Transverse colon (tissue), 4 donors: Measurements from ENCODE around the gene TFE3. TPM values are rescaled to one million over a fixed set of nuclear protein-coding genes. Genes with fewer than 3 reads are reported as not detected.

Source experiments
- DNase-seq: peaks from one replicate; pipeline ENCODE4 v3.0.0-alpha.2; 2019
- H3K27ac ChIP-seq, 4 donors: fragments of 200-600 bp; sonication (generic); 2 replicates each; pipeline ENCODE4 v1.5.1; 2016 to 2018; ENCODE audit warnings: inconsistent platforms in 4 of 4
- H3K27me3 ChIP-seq: fragments of 200-600 bp; sonication (generic); 2 replicates; pipeline ENCODE4 v1.5.1; 2017; ENCODE audit warnings: inconsistent platforms
- H3K36me3 ChIP-seq, 4 donors: fragments of 200-600 bp; sonication (generic); 2 replicates each; pipeline ENCODE4 v1.5.1; 2017 to 2019; ENCODE audit warnings: inconsistent platforms in 4 of 4
- H3K4me1 ChIP-seq, 4 donors: fragments of 200-600 bp; sonication (generic); 2 replicates each; pipeline ENCODE4 v1.5.1; 2017 to 2020; ENCODE audit warnings: inconsistent platforms in 4 of 4
- H3K4me3 ChIP-seq, 4 donors: fragments of 200-600 bp; sonication (generic); 1 replicate in 1 of 4; 2 replicates in 3 of 4; pipeline versions ENCODE4 v1.5.1 to v1.6.1; 2017 to 2019; ENCODE audit warnings: inconsistent platforms in 4 of 4
- H3K9me3 ChIP-seq, 2 donors: fragments of 200-600 bp; sonication (generic); 2 replicates each; pipeline ENCODE4 v1.5.1; 2017 to 2019; ENCODE audit warnings: inconsistent platforms in 2 of 2
- EP300 ChIP-seq: sonication (generic); formaldehyde crosslinking; IDR thresholded peaks from one replicate; pipeline ENCODE4 v1.6.1; 2017; ENCODE audit warnings: antibody characterized with exemption, low read depth
- POLR2A ChIP-seq: fragments of 450-650 bp; IDR thresholded peaks from one replicate; pipeline ENCODE4 v1.6.1; 2016; ENCODE audit warnings: antibody characterized with exemption, mild to moderate bottlenecking, moderate library complexity
- POLR2AphosphoS5 ChIP-seq, 3 donors: sonication (generic); formaldehyde crosslinking; IDR thresholded peaks; one replicate each; pipeline ENCODE4 v1.6.1; 2016; ENCODE audit warnings: antibody characterized with exemption in 3 of 3
- WGBS, 2 donors: methylation state at CpG; one replicate each; pipeline ENCODE4 v1.1.5; 2018; ENCODE audit warnings: low coverage in 1 of 2; 5-methylcytosine and 5-hydroxymethylcytosine counted together
- in situ Hi-C, 4 donors: fragments of 200-750 bp; cut with MboI; loops; one replicate each; pipeline versions ENCODE4 v1.15.0 to v1.15.1; 2017; ENCODE audit warnings: low sequenced_read_pairs in 3 of 4, low pct_ligation_motif_present in 1 of 4, low pct_unique_long_range_greater_than_20kb in 1 of 4
- intact Hi-C: fragments of 100-400 bp; cut with DNase I; formaldehyde crosslinking; loops from one replicate; pipeline ENCODE4 v1.15.1; 2023; ENCODE audit warnings: low total_unique reads
- total RNA-seq, 4 donors: library from RNA; depleted of rRNA; stranded (reverse); fragments of >200 nt; gene quantifications; one replicate each; pipeline ENCODE4 v1.1.0, GENCODE V29; 2016
- TF ChIP-seq, protein P1 (sequence below), 5 experiments: fragments of 200-600 bp in 3 of 5; fragments of 450-650 bp in 2 of 5; sonication (generic) in 3 of 5; IDR thresholded peaks; 1 replicate in 2 of 5; 2 replicates in 3 of 5; pipeline ENCODE4 v1.5.1; 2016 to 2017; ENCODE audit warnings: antibody characterized with exemption in 5 of 5, inconsistent platforms in 3 of 5, mild to moderate bottlenecking in 2 of 5, moderate library complexity in 1 of 5

The TFE3 gene
- total RNA-seq, 4 donors from 2014 or later, result 31.7 to 45.6 (median 44.7) TPM

DNA sequence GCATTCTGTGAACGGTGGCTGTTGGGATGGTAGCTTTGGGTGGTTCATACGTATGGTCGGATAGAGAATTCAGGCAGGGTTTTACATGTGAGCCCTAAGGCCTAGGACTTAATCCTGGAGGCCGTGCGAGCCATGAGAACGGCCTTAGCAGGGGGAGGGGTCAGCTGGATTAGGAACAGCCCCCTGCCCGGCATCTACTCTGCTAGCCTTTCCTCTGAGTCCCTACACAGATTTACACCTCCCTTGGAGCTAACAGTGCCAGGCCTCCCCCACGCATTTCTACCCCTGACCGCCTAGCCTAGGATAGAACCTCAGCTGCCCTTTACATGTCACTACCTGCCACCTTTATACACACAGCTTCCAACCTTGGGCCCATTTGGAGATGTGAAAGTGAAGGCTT lies 23.5 kb upstream of the TFE3 start:
- intact Hi-C loops, result no loop called here
- no peaks in the 10 kb centered on the region for H3K9me3 ChIP-seq
- no peaks in the 10 kb centered on the region for H3K36me3 ChIP-seq
- TF ChIP-seq, protein P1, sequence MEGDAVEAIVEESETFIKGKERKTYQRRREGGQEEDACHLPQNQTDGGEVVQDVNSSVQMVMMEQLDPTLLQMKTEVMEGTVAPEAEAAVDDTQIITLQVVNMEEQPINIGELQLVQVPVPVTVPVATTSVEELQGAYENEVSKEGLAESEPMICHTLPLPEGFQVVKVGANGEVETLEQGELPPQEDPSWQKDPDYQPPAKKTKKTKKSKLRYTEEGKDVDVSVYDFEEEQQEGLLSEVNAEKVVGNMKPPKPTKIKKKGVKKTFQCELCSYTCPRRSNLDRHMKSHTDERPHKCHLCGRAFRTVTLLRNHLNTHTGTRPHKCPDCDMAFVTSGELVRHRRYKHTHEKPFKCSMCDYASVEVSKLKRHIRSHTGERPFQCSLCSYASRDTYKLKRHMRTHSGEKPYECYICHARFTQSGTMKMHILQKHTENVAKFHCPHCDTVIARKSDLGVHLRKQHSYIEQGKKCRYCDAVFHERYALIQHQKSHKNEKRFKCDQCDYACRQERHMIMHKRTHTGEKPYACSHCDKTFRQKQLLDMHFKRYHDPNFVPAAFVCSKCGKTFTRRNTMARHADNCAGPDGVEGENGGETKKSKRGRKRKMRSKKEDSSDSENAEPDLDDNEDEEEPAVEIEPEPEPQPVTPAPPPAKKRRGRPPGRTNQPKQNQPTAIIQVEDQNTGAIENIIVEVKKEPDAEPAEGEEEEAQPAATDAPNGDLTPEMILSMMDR (IDR thresholded peaks at IDR 0.05), result no peak
- TF ChIP-seq EP300, result no peak
- no peak for TF ChIP-seq POLR2AphosphoS5 (IDR thresholded peaks at IDR 0.05)
- TF ChIP-seq POLR2A, result no peak
- no peaks in the 10 kb centered on the region for H3K4me1 ChIP-seq
- H3K4me3 ChIP-seq, result no peak overlapping the region
- no peaks in the 10 kb centered on the region for H3K27me3 ChIP-seq
- in situ Hi-C loops, result no loop called here
- 69% methylated on average over 9 of the region's 9 CpGs; no CpG with 5 or more reads in 1 of the 2 donors for WGBS, 2 donors
- no peak for DNase-seq
- no peak overlapping the region for H3K27ac ChIP-seq

DNA sequence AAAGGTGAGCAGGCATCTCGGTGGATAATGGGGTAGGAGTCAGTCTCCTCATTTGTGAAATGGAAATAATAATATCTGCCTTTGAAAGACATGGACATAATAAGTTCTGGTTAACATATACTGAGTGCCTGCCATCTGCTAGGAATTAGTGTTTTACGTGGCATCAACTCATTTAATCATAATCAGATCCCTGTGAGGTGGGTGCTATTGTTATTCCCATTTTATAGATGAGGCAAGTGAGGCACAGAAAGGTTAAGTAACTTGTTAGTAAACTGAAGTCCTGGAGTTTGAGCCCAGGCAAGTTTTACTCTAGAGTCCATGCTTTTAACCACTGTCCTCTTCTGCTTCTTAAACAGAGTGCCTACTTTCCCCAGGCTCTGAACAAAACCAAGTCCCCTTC lies 23.1 kb upstream of the TFE3 start:
- Histone ChIP-seq H3K36me3 (no peaks in the 10 kb centered on the region), H3K27me3 (no peaks in the 10 kb centered on the region), H3K9me3 (no peaks in the 10 kb centered on the region), H3K27ac (no peak overlapping the region), H3K4me1 (no peaks in the 10 kb centered on the region), H3K4me3 (no peak overlapping the region)
- in situ Hi-C loops, result no loop called here
- 82 to 100% methylated on average over 1 to 2 of the region's 2 CpGs for WGBS, 2 donors
- DNase-seq, result no peak
- intact Hi-C loops, result no loop called here
- TF ChIP-seq, protein P1 (IDR thresholded peaks at IDR 0.05), result no peak
- TF ChIP-seq POLR2A (no peak), POLR2AphosphoS5 (IDR thresholded peaks at IDR 0.05) (no peak), EP300 (no peak)

DNA sequence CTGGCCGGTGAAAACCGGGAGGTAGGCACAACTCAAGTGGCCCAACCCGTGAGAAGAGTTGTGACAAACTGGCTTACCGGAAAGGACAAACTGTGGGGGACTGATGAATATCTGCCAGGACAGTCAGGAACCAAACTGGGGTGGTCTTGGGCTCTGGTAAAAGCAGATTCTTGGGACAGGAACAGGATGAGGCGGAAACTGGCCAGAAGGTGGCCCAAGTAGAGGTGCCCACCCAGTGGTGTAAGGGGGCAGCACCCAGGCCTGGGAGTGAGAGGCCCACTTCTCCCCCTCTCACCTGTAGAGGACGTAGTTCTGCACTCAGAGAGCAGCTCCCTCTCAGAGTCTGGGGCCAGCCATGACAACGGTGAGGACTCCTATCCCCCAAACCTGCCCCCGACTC lies 21.6 kb upstream of the TFE3 start:
- in situ Hi-C loops, result no loop called here
- H3K27ac ChIP-seq, result no peak overlapping the region
- 85% methylated on average over 8 of the region's 8 CpGs; no CpG with 5 or more reads in 1 of the 2 donors for WGBS, 2 donors
- H3K4me1 ChIP-seq, result no peaks in the 10 kb centered on the region
- H3K27me3 ChIP-seq, result no peaks in the 10 kb centered on the region
- no peak overlapping the region for H3K4me3 ChIP-seq
- no peak for DNase-seq
- no peaks in the 10 kb centered on the region for H3K9me3 ChIP-seq
- no peaks in the 10 kb centered on the region for H3K36me3 ChIP-seq
- no peak for TF ChIP-seq EP300
- intact Hi-C loops, result no loop called here

DNA sequence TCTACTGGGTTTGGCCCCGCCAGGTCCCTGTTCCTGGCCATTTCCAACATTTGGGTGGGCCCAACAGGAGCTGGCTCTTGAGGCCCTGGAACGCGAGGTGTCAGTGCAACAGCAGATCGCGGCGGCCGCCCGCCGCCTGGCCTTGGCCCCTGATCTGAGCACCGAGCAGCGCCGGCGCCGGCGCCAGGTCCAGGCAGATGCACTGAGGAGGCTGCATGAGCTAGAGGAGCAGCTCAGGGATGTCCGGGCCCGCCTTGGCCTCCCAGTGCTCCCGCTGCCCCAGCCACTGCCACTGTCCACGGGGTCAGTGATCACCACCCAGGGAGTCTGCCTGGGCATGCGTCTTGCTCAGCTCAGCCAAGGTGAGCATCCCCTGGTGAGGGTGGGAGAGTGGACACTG lies 21.1 kb upstream of the TFE3 start:
- H3K36me3 ChIP-seq, result no peaks in the 10 kb centered on the region
- DNase-seq, result no peak
- intact Hi-C loops, result no loop called here
- no peaks in the 10 kb centered on the region for H3K27me3 ChIP-seq
- no peak for TF ChIP-seq POLR2AphosphoS5 (IDR thresholded peaks at IDR 0.05)
- TF ChIP-seq POLR2A, result no peak
- no peak for TF ChIP-seq EP300
- TF ChIP-seq, protein P1 (IDR thresholded peaks at IDR 0.05), result no peak
- no peak overlapping the region for H3K27ac ChIP-seq
- H3K4me1 ChIP-seq, result no peaks in the 10 kb centered on the region
- in situ Hi-C loops, result no loop called here
- H3K9me3 ChIP-seq, result no peaks in the 10 kb centered on the region
- 91% methylated on average over 20 of the region's 20 CpGs; no CpG with 5 or more reads in 1 of the 2 donors for WGBS, 2 donors
- no peak overlapping the region for H3K4me3 ChIP-seq

DNA sequence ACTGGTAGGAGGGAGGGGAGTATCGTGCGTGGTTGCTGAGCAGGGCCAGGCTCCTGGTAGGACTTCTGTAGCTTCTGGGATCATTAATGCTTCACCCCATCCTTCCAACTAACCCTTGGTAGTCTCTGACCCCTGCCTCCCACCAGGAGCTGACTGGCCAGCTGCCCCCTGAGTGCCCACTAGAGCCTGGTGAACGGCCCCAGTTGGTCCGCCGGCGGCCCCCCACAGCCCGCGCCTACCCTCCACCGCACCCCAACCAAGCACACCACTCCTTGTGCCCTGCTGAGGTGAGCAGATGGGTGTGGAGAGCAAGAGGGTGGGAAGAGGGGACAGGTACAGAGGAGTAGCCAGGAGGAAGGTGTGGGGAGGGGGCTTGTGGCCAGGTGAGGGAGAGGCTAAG lies 20.6 kb upstream of the TFE3 start:
- TF ChIP-seq POLR2A, result no peak
- TF ChIP-seq EP300, result no peak
- TF ChIP-seq POLR2AphosphoS5 (IDR thresholded peaks at IDR 0.05), result no peak
- TF ChIP-seq, protein P1 (IDR thresholded peaks at IDR 0.05), result no peak
- no peaks in the 10 kb centered on the region for H3K36me3 ChIP-seq
- H3K4me3 ChIP-seq, result no peak overlapping the region
- no peaks in the 10 kb centered on the region for H3K4me1 ChIP-seq
- in situ Hi-C loops, result no loop called here
- WGBS, 2 donors, result 95% methylated on average over 9 of the region's 9 CpGs; no CpG with 5 or more reads in 1 of the 2 donors
- intact Hi-C loops, result no loop called here
- DNase-seq, result no peak
- H3K27me3 ChIP-seq, result no peaks in the 10 kb centered on the region
- no peak overlapping the region for H3K27ac ChIP-seq
- H3K9me3 ChIP-seq, result no peaks in the 10 kb centered on the region
